ENCODE results near the gene LBHD2. TPM values are rescaled to one million over a fixed set of nuclear protein-coding genes. Genes with fewer than 3 reads are reported as not detected.

The LBHD2 gene
- total and polyA plus RNA-seq, 2 of the 13 experiments (the other 11 are each of a cell fraction or from before 2014, with no cell fraction given), result 0.67 to 1.00 TPM

DNA sequence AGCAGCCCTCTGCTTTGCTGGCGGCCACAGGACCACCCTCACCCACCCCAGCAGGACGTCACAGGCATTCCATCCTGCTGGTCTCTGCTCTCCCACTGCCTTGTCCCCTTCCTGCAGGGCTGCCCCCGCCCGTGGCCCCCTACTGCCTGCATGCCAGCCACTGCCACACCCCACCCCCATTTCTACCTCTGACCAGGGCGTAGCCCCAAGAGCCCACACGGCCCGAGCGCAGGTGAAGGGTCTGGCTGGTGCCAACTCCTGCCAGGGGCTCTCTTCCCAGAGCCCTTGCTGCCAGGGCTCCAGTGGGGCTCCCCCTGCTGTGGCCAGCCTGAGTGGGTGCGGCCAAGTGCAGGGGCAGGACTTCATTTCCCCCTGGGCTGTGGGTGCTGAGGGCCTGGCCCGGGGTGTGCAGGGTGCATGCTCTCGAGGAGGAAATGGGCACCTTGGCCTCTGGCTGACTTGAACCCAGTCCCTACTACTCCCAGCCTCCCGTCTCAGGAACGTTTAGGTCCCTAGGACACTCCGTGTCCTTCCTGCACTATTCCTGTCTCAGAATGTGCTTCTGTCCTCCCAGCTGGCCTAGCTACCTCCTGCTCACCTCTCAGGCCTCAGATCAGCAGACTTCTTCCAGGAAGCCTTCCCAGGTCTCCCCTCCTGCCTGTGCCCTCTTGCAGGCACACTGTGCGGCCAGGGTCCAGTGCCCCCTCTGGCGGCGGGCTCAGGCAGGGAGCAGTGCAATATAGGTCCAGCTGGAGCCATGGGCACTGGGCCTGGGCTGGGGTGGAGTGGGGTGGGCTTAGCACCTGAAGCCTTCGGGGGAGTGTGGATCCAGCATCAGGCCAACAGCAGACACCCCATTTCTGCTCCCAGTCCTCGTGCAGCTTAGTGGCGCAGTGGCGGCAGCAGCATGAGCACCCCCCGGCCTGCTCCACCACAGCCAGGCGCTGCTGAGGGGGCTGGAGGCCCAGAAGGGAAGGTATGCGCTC lies 1.4 kb downstream of the LBHD2 start:
- DNase-seq (ENCODE audit: low spot score), result no peak
- peak; percentile 71; the same call in 1 of the 2 replicates for TF ChIP-seq ZMYM3 (CRISPR knock-in tag; IDR thresholded peaks at IDR 0.05)
- 0 out of 2 replicates have a peak, but pooled peaks have one; percentile 41 for TF ChIP-seq ZBTB20 (CRISPR knock-in tag; IDR thresholded peaks at IDR 0.05; ENCODE audit: borderline replicate concordance, low read depth)
- peak; percentile 42; the same call in 1 of the 2 replicates for TF ChIP-seq RAD21 (CRISPR knock-in tag; IDR thresholded peaks at IDR 0.05)
- TF ChIP-seq, protein P1, sequence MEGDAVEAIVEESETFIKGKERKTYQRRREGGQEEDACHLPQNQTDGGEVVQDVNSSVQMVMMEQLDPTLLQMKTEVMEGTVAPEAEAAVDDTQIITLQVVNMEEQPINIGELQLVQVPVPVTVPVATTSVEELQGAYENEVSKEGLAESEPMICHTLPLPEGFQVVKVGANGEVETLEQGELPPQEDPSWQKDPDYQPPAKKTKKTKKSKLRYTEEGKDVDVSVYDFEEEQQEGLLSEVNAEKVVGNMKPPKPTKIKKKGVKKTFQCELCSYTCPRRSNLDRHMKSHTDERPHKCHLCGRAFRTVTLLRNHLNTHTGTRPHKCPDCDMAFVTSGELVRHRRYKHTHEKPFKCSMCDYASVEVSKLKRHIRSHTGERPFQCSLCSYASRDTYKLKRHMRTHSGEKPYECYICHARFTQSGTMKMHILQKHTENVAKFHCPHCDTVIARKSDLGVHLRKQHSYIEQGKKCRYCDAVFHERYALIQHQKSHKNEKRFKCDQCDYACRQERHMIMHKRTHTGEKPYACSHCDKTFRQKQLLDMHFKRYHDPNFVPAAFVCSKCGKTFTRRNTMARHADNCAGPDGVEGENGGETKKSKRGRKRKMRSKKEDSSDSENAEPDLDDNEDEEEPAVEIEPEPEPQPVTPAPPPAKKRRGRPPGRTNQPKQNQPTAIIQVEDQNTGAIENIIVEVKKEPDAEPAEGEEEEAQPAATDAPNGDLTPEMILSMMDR (CRISPR knock-in tag; IDR thresholded peaks at IDR 0.05), result peak; percentile 76
- no peak for TF ChIP-seq HHEX (CRISPR knock-in tag; IDR thresholded peaks at IDR 0.05)
- TF ChIP-seq, protein P2, sequence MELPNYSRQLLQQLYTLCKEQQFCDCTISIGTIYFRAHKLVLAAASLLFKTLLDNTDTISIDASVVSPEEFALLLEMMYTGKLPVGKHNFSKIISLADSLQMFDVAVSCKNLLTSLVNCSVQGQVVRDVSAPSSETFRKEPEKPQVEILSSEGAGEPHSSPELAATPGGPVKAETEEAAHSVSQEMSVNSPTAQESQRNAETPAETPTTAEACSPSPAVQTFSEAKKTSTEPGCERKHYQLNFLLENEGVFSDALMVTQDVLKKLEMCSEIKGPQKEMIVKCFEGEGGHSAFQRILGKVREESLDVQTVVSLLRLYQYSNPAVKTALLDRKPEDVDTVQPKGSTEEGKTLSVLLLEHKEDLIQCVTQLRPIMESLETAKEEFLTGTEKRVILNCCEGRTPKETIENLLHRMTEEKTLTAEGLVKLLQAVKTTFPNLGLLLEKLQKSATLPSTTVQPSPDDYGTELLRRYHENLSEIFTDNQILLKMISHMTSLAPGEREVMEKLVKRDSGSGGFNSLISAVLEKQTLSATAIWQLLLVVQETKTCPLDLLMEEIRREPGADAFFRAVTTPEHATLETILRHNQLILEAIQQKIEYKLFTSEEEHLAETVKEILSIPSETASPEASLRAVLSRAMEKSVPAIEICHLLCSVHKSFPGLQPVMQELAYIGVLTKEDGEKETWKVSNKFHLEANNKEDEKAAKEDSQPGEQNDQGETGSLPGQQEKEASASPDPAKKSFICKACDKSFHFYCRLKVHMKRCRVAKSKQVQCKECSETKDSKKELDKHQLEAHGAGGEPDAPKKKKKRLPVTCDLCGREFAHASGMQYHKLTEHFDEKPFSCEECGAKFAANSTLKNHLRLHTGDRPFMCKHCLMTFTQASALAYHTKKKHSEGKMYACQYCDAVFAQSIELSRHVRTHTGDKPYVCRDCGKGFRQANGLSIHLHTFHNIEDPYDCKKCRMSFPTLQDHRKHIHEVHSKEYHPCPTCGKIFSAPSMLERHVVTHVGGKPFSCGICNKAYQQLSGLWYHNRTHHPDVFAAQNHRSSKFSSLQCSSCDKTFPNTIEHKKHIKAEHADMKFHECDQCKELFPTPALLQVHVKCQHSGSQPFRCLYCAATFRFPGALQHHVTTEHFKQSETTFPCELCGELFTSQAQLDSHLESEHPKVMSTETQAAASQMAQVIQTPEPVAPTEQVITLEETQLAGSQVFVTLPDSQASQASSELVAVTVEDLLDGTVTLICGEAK (IDR thresholded peaks at IDR 0.05), result no peak
- TF ChIP-seq, protein P2 (CRISPR knock-in tag; IDR thresholded peaks at IDR 0.05), result no peak
- TF ChIP-seq, protein P3, sequence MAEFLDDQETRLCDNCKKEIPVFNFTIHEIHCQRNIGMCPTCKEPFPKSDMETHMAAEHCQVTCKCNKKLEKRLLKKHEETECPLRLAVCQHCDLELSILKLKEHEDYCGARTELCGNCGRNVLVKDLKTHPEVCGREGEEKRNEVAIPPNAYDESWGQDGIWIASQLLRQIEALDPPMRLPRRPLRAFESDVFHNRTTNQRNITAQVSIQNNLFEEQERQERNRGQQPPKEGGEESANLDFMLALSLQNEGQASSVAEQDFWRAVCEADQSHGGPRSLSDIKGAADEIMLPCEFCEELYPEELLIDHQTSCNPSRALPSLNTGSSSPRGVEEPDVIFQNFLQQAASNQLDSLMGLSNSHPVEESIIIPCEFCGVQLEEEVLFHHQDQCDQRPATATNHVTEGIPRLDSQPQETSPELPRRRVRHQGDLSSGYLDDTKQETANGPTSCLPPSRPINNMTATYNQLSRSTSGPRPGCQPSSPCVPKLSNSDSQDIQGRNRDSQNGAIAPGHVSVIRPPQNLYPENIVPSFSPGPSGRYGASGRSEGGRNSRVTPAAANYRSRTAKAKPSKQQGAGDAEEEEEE (CRISPR knock-in tag; IDR thresholded peaks at IDR 0.05; ENCODE audit: borderline replicate concordance), result no peak
- no peak for TF ChIP-seq PCBP1 (IDR thresholded peaks at IDR 0.05; ENCODE audit: borderline replicate concordance, low read depth, low read length)

More for the DNA sequence above, 1.4 kb downstream of the LBHD2 start:
- no peaks in the 10 kb centered on the region for H3K9me3 ChIP-seq (ENCODE audit: low read length)
- no peak overlapping the region for H2AFZ ChIP-seq (ENCODE audit: low read length)
- peak; percentile 36 for ATAC-seq
- no peaks in the 10 kb centered on the region for H3K79me2 ChIP-seq (ENCODE audit: insufficient read depth, low read length)
- CTCF ChIA-PET (ENCODE audit: low intra/inter-chr PET ratio, low total read pairs), result interaction anchor here (1.1 kb wide), 1 partner anchor 10 kb away, joined by 3 read pairs; no protein-coding TSS in a partner anchor
- no peak overlapping the region for H3K4me3 ChIP-seq (replicated peaks in 1 of 3; ENCODE audit: insufficient read depth in 1 of 3, low read depth in 2 of 3, low read length in 3 of 3)
- BruUV-seq (replicated peaks), result no TSS peak
- in situ Hi-C loops (cut with HindIII; ENCODE audit: extremely low pct_ligation_motif_present, low pct_unique_long_range_greater_than_20kb), result no loop called here
- POLR2A ChIA-PET, result interaction anchor here (1.2 kb wide), 1 partner anchor 14 kb away, joined by 4 read pairs; no protein-coding TSS in a partner anchor
- H3K4me1 ChIP-seq (ENCODE audit: insufficient read depth, low read length), result peaks cover 65% of the 10 kb centered on the region
- peak overlapping the region; percentile 18; the same call in 1 of the 2 replicates for H3K4me2 ChIP-seq (ENCODE audit: low read depth, low read length)
- H3K36me3 ChIP-seq (replicated peaks in 1 of 2; ENCODE audit: control insufficient read depth in 1 of 2, insufficient read depth in 2 of 2, low read length in 2 of 2), result no peaks in the 10 kb centered on the region
- intact Hi-C loops (cut with micrococcal nuclease; ENCODE audit: unreplicated experiment), result no loop called here
- no peak for FAIRE-seq
- 41% methylated on average over 9 of the region's 24 CpGs for WGBS (ENCODE audit: low lambda C conversion rate)
- H4K20me1 ChIP-seq (ENCODE audit: insufficient read depth, low read length), result no peaks in the 10 kb centered on the region
- H3K27ac ChIP-seq (ENCODE audit: extremely low read length, insufficient read depth, low read length), result no peak overlapping the region
- no peak overlapping the region for H3K9ac ChIP-seq (ENCODE audit: insufficient read depth, low read depth, low read length)
- peaks cover 0 to 18% of the 10 kb centered on the region in 2 experiments; a peak in 4 of 5 replicates for H3K27me3 ChIP-seq (ENCODE audit: control insufficient read depth in 1 of 2, insufficient read depth in 2 of 2, low read length in 2 of 2)
